ENCODE measurements around the gene CCAR1.
"Not testable (repeated sequence)": the region's sequence is repeated elsewhere in the genome, so short reads cannot be mapped to it uniquely, and the experiment has no call there.

CCAR1 gene

DNA sequence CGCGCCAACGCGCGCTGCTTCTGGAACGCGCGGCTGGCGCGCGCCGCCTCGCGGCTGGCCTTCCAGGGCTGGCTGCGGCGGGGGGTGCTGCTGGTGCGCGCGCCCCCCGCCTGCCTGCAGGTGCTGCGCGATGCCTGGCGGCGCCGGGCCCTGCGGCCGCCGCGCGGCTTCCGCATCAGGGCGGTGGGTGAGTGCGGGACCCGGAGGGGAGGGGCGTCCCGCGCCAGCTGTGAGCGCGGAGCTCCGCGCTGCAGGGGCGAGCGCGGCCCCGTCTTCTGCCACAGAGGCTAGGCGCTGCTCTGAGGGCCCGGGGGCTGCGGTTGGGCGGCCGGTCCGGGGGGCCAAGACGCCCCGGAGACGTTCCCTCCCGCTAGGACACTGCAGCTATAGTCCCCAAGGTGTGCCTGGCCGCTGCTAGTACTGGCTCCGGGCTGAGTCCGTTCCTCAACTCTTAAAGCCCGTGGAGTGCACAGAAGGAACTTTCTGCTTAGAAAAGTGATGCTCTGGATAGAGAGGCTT lies 107.1 kb downstream of the CCAR1 start:
- DNase-seq (ENCODE audit: low read depth, low spot score), result peak; percentile 45

DNA sequence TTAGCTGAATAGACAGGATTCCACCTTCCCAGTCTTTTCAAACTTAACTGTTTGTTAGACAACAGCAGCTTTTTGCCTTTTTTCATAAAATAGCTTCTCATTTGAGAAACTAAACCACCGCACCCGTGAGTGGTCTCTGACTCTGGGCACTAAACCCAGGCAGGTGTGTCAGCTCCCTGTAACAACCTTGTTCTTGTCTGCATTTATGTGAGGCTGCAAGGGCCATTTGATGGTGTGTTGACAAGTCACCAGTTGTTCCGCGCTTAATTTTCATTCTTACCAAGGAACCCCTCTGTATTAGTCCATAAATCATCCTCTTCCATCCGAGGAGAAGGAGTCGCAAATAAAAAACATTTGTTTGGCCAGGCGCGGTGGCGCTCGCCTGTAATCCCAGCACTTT lies 107.8 kb downstream of the CCAR1 start:
- DNase-seq (ENCODE audit: low read depth, low spot score), result no peak

DNA sequence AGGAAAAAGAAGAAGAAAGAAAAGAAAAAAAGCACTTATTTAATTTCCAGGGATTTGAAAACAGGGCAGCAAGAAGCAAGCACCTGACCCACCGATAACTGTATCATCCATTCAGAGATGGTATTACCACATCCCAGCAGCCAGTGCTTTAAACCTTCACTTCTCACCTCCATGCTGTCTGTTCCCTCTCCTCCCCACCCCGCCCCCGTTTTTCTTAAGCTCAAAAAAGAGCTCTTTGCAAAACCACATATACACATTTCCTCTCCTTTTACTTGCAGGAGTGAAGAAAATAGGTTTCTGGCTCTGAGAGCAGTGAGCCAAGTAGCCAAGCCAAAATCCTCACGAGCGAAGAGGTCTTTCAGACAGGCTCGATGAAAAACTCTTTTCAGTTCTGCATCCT lies 108.5 kb downstream of the CCAR1 start:
- no peak for DNase-seq (ENCODE audit: low read depth, low spot score)

DNA sequence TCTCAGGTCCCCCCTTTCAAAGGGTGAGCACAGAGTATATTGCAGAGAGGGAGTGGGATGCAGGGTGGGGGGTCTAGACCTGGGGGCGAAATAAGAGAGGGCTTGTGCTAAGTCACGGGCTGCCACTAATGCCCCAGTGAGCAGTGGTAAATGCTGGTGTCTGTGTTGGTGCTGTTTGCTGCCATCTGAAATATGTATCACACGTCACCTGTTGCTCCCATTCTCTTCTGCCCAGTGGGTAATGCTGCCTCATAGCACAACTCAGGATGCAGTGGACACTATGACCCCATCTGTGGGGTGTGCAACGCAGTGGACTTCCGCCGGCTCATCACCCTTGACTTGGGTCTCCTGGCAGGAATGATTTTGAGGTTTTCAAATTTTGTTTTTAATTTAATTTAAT lies 108.9 kb downstream of the CCAR1 start:
- no peak for DNase-seq (ENCODE audit: low read depth, low spot score)

DNA sequence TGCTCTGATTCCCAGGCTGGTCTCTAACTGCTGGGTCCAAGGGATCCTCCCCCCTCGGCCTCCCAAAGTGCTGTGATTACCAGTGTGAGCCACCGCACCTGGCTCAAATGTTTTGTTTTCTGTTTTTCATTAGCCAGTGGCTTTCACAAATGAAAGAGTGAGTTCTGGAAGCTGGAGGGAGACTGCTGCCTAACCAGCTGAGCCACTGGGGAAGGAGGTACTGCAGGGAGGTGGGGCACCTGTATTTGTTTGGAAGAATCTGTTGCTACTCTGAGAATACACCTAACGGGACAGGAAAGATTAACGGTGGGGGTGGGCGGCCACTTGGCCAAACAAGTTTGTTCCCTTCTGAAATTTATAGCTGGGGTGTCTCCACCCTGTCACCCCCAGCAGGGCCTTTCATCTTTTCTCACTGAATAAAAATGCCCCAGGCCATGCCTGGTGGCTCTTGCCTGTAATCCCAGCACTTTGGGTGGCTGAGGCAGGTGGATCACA lies 111.0 kb downstream of the CCAR1 start:
- DNase-seq (ENCODE audit: low read depth, low spot score), result no peak

DNA sequence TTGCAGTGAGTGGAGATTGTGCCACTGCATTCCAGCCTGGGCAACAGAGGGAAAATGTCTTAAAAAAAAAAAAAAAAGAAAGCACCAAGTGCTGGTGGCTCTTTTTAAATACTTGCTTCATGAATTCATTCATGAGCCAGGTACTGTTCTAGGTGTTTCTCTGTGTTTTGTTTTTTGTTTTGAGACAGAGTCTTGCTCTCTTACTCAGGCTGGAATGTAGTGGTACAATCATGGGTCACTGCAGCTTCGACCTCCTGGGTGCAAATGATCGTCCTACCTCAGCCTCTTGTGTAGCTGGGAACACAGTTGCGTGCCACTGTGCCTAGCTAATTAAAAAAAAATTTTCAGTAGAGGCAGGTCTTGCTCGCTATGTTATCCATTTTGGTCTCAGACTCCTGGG lies 111.6 kb downstream of the CCAR1 start:
- peak; percentile 9 for DNase-seq (ENCODE audit: low read depth, low spot score)

DNA sequence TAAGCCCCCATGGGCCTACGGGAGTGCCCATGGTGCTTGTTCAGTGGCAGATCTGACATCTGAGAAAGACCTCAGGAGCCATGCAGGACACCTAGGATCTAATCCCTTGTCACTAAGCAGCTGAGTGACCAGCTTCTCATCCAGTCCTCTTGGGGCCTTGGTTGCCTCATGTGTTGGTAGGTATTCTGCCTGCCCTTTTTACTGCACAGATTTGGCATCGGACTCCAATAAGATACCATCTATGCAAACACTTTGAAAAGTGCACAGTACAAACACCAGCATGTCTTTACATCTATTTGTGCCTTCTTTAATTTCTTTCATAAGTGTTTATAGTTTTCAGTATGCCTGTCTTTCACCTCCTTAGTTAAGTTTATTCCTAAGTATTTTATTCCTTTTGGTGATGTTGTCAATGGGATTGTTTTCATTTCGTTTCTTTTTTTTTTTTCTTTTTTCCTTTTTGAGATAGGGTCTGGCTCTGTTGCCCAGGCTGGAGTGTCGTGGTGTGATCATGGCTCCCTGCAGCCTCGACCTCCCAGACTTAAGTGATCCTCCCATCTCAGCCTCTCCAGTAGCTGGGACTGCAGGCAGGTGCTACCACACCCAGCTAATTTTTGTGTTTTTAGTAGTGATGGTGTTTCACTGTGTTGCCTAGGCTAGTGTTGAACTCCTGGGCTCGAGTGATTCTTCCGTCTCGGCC lies 116.7 kb downstream of the CCAR1 start:
- no peak for DNase-seq (ENCODE audit: low read depth, low spot score)

DNA sequence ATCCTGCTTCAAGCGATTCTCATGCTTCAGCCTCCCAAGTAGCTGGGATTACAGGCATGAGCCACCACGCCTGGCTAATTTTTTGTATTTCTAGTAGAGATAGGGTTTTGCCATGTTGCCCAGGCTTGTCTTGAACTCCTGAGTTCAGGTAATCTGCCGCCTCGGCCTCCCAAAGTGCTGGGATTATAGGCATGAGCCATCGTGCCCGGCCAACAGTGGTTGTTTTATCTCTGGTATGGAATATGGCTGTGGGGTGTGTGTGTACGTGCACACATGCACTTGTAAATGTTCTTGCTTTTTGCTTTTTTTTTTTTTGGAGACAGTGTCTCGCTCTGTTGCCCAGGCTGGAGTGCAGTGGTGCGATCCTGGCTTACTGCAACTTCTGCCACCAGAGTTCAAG lies 119.6 kb downstream of the CCAR1 start:
- DNase-seq (ENCODE audit: low read depth, low spot score), result not testable (repeated sequence)

All from astrocyte of the hippocampus (primary cell).